PFSK-1 (cell line): ENCODE results near the gene ARF3.

Source experiments
- SIN3A ChIP-seq: IDR thresholded peaks from 2 replicates; pipeline ENCODE4 v1.6.1; 2012; ENCODE audit warnings: mild to moderate bottlenecking, low read length, moderate library complexity, borderline replicate concordance; ENCODE audit not compliant: insufficient read depth
- TAF1 ChIP-seq: IDR thresholded peaks from 2 replicates; pipeline ENCODE4 v1.6.1; 2012; ENCODE audit warnings: low read length, control low read depth, borderline replicate concordance; ENCODE audit not compliant: insufficient read depth
- TF ChIP-seq, protein P1 (sequence below), 2 experiments: IDR thresholded peaks; 2 replicates each; pipeline versions ENCODE4 v1.6.1 to v1.8.0; 2011 to 2012; ENCODE audit warnings: low read depth in 2 of 2, low read length in 2 of 2, control low read depth in 1 of 2, inconsistent platforms in 1 of 2, mild to moderate bottlenecking in 1 of 2, moderate library complexity in 1 of 2; ENCODE audit not compliant: insufficient read depth in 1 of 2

DNA sequence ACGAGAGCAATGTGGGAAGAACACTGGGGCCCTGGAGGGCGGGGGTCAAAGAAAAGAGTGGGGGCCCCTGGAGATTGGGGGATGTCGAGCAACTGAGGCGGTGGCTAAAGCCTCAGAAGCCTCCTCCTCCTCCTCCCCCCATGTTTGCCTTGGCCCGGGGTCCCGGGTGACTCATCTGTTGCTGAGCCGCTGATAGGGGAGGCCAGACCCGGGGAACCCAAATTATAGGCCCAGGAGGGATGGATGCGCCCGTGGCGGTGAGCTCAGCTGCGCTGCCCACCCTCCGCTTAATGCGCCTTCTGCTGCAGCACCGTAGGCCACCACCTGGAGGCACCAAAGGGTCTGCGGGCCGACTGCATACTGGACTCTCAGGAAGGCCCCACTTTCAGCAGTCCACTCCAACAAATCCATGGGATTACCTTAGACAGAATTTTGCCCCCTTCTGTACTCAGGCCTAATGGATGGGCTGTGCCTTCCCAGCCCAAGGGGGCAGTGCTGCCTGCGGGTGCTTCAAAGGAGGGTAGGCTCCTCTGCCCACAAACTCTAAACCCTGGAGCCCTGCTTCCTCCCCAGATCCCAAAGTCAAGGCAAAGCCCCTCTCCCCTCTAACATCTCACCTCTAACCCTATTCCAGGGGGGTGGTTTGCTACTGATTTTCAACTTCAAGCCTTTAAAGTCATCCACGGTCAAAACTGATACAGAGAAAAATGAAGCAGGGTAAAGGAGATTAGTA is 16.8 kb upstream of the ARF3 start:
- no peak for TF ChIP-seq TAF1
- no peak for TF ChIP-seq SIN3A
- TF ChIP-seq, protein P1, sequence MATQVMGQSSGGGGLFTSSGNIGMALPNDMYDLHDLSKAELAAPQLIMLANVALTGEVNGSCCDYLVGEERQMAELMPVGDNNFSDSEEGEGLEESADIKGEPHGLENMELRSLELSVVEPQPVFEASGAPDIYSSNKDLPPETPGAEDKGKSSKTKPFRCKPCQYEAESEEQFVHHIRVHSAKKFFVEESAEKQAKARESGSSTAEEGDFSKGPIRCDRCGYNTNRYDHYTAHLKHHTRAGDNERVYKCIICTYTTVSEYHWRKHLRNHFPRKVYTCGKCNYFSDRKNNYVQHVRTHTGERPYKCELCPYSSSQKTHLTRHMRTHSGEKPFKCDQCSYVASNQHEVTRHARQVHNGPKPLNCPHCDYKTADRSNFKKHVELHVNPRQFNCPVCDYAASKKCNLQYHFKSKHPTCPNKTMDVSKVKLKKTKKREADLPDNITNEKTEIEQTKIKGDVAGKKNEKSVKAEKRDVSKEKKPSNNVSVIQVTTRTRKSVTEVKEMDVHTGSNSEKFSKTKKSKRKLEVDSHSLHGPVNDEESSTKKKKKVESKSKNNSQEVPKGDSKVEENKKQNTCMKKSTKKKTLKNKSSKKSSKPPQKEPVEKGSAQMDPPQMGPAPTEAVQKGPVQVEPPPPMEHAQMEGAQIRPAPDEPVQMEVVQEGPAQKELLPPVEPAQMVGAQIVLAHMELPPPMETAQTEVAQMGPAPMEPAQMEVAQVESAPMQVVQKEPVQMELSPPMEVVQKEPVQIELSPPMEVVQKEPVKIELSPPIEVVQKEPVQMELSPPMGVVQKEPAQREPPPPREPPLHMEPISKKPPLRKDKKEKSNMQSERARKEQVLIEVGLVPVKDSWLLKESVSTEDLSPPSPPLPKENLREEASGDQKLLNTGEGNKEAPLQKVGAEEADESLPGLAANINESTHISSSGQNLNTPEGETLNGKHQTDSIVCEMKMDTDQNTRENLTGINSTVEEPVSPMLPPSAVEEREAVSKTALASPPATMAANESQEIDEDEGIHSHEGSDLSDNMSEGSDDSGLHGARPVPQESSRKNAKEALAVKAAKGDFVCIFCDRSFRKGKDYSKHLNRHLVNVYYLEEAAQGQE (IDR thresholded peaks at IDR 0.05; ENCODE audit: insufficient read depth in 1 of 2, low read depth in 2 of 2, low read length in 2 of 2) = no peak
